ENCODE measurements around the gene OR51M1.

The OR51M1 gene

GRCh38 chr11:5369789-5370188 is 13.8 kb upstream of the OR51M1 start:
- in situ Hi-C loops (cut with HindIII; ENCODE audit: low pct_ligation_motif_present, low pct_unique_long_range_greater_than_20kb, low sequenced_read_pairs), result no loop called here
- DNase-seq, result peak; percentile 35

DNA sequence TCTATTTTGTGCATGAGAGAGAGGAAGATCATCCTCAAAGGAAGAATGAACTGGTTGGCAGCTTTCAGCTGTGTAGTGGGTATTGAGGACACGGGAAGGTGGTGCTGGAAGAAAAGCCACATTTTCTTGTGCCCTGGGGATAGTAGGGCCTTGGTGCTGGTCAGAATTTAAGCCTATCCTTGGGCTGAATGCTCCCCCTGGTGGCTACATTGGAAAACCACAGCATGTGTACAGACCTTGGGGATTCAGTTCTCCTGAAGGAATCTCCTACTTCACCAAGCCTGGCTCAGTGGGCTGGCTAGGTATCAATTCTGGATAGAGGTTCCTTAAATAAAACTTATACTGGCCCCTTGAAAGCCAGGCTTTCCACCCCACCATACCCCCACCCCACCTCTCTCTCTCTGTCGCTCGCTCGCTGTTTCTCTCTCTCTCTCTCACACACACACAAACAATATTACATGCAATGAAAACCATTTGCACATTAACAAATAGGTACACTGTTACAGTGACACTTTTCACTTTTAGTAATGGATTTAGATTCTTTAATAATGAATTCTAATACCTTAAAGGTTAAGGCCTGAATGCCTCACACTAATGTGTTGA is 2.8 kb upstream of the OR51M1 start:
- in situ Hi-C loops (cut with HindIII; ENCODE audit: low pct_ligation_motif_present, low pct_unique_long_range_greater_than_20kb, low sequenced_read_pairs), result no loop called here
- DNase-seq, result peak; percentile 60

GRCh38 chr11:5384335-5384734 is 723 bp downstream of the OR51M1 start:
- in situ Hi-C loops (cut with HindIII; ENCODE audit: low pct_ligation_motif_present, low pct_unique_long_range_greater_than_20kb, low sequenced_read_pairs), result no loop called here
- DNase-seq, result no peak

GRCh38 chr11:5390210-5390609 is 6.6 kb downstream of the OR51M1 start:
- no peak for DNase-seq
- in situ Hi-C loops (cut with HindIII; ENCODE audit: low pct_ligation_motif_present, low pct_unique_long_range_greater_than_20kb, low sequenced_read_pairs), result no loop called here

DNA sequence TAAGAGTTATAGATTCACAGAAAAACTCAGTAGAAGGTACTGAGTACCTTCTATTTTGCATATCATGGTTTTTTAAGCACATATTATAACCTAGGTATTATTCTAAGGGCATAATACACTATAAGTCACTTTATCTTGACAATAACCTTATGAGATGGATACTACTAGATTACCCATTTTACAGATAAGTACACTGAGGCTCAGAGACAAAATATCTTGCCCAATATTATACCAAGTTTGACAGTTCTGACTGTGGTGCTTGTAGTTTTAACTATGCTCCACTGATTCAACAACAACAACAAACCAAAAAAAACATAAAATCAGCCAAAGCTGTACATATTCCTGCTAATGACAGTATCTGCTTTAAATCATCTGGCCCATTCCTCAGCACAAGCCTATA is 10.5 kb downstream of the OR51M1 start:
- in situ Hi-C loops (cut with HindIII; ENCODE audit: low pct_ligation_motif_present, low pct_unique_long_range_greater_than_20kb, low sequenced_read_pairs), result no loop called here
- no peak for DNase-seq

- DNase-seq, result no peak
- in situ Hi-C loops (cut with HindIII; ENCODE audit: low pct_ligation_motif_present, low pct_unique_long_range_greater_than_20kb, low sequenced_read_pairs), result no loop called here
These were observed 15.3 kb downstream of the OR51M1 start for GRCh38 chr11:5398936-5399335.

- in situ Hi-C loops (cut with HindIII; ENCODE audit: low pct_ligation_motif_present, low pct_unique_long_range_greater_than_20kb, low sequenced_read_pairs), result no loop called here
- no peak for DNase-seq
These were observed 21.6 kb downstream of the OR51M1 start for GRCh38 chr11:5405173-5405572.

DNA sequence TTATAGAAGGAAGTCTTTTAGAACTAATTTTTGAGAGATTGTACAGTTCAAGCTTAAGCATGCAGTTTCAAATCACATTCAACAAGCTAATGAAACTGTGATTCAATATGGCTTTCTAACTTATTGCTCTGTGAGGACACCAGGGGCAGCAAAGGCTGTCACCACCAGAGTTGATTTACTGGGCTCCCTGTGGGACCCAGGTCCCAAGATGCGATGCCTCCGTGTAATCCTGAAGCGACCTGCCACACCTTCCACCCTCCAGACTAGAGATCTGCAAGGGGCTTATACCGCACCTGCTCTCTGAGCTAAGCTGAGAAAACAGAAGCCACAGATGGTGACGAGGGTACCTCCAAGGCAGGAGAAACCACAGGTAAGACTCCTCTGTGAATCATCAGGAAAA is 37.4 kb downstream of the OR51M1 start:
- DNase-seq, result no peak
- in situ Hi-C loops (cut with HindIII; ENCODE audit: low pct_ligation_motif_present, low pct_unique_long_range_greater_than_20kb, low sequenced_read_pairs), result no loop called here

DNA sequence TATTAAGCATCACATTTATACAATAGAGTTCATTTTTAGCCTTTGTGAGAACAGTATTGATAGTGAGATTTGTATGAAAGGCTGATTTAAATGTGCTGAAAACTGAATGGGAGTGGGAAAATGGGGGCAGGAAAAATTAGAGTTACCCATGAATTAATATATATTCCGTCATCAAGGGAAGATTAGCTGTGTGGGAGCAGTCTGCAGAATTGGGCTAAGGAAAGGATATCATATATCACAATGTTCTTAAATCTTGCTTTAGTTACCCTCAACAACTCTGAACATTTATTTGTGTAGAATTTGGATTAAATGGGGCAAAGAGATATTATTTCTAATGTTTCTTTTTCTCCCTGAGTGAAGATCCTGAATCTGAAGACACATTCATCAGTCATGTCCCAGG is 38.2 kb downstream of the OR51M1 start, which contains the start of gene OR51Q1:
Gene OR51Q1, plus strand, starts transcription at position 301 of the 400 bp plus-strand sequence. Its CDS starts 90 bp downstream, at position 391.
- in situ Hi-C loops (cut with HindIII; ENCODE audit: low pct_ligation_motif_present, low pct_unique_long_range_greater_than_20kb, low sequenced_read_pairs), result no loop called here
- DNase-seq, result no peak

- in situ Hi-C loops (cut with HindIII; ENCODE audit: low pct_ligation_motif_present, low pct_unique_long_range_greater_than_20kb, low sequenced_read_pairs), result no loop called here
These were observed 39.5 kb downstream of the OR51M1 start for GRCh38 chr11:5423131-5423530.

GRCh38 chr11:5441414-5441813 is 57.8 kb downstream of the OR51M1 start, which contains the start of gene OR51I1:
TSS of gene OR51I1 (minus strand) at chr11:5441514. CDS start at chr11:5441514, 0 bp downstream.
- DNase-seq, result no peak
- in situ Hi-C loops (cut with HindIII; ENCODE audit: low pct_ligation_motif_present, low pct_unique_long_range_greater_than_20kb, low sequenced_read_pairs), result no loop called here

More at GRCh38 chr11:5423131-5423530, 39.5 kb downstream of the OR51M1 start:
- DNase-seq, result no peak
